NCI-H2227 (cell line): ENCODE results near the gene SH3BP5.

ENCODE experiments used
- DNase-seq: peaks from one replicate; lab custom pipeline; 2025; ENCODE audit not compliant: unreplicated experiment; lab: John Stamatoyannopoulos, UW

The SH3BP5 gene

GRCh38 chr3:15260531-15260930 is 71.9 kb downstream of the SH3BP5 start:
- DNase-seq, result no peak

- no peak for DNase-seq
Measured at GRCh38 chr3:15258720-15259119, 73.7 kb downstream of the SH3BP5 start.

- no peak for DNase-seq
Measured at GRCh38 chr3:15256861-15257341, 75.5 kb downstream of the SH3BP5 start.

- DNase-seq, result no peak
Measured at GRCh38 chr3:15255215-15255614, 77.2 kb downstream of the SH3BP5 start.

GRCh38 chr3:15253023-15253697 is 79.2 kb downstream of the SH3BP5 start:
- DNase-seq, result no peak

GRCh38 chr3:15246186-15246585 is 86.2 kb downstream of the SH3BP5 start:
- no peak for DNase-seq

- no peak for DNase-seq
Measured at GRCh38 chr3:15243822-15244482, 88.4 kb downstream of the SH3BP5 start.

GRCh38 chr3:15241341-15241740 is 91.0 kb downstream of the SH3BP5 start:
- no peak for DNase-seq

- no peak for DNase-seq
Measured at GRCh38 chr3:15229262-15229661, 103.1 kb downstream of the SH3BP5 start.

- DNase-seq, result no peak
Measured at GRCh38 chr3:15228147-15228546, 104.2 kb downstream of the SH3BP5 start.

- DNase-seq, result no peak
Measured at GRCh38 chr3:15223685-15224572, 108.5 kb downstream of the SH3BP5 start.

GRCh38 chr3:15221574-15222217 is 110.7 kb downstream of the SH3BP5 start:
- no peak for DNase-seq

GRCh38 chr3:15220661-15221060 is 111.7 kb downstream of the SH3BP5 start:
- DNase-seq, result no peak

- DNase-seq, result no peak
Measured at GRCh38 chr3:15220056-15220455, 112.3 kb downstream of the SH3BP5 start.

GRCh38 chr3:15218689-15219088 is 113.7 kb downstream of the SH3BP5 start:
- no peak for DNase-seq

GRCh38 chr3:15217841-15218267 is 114.5 kb downstream of the SH3BP5 start:
- no peak for DNase-seq

GRCh38 chr3:15217011-15217671 is 115.2 kb downstream of the SH3BP5 start:
- DNase-seq, result no peak

- no peak for DNase-seq
Measured at GRCh38 chr3:15216501-15216900, 115.9 kb downstream of the SH3BP5 start.

GRCh38 chr3:15215996-15216395 is 116.4 kb downstream of the SH3BP5 start:
- DNase-seq, result no peak

GRCh38 chr3:15214758-15215157 is 117.6 kb downstream of the SH3BP5 start:
- no peak for DNase-seq

- no peak for DNase-seq
Measured at GRCh38 chr3:15211937-15212336, 120.4 kb downstream of the SH3BP5 start.
